Esophagus squamous epithelium (tissue), 4 donors: ENCODE results near the gene CFAP97D2.

Experiments used
- CTCF ChIP-seq, 6 experiments: fragments of 450-650 bp in 4 of 6; fragments of 200-600 bp in 2 of 6; sonication (generic) in 2 of 6; IDR thresholded peaks; one replicate each; pipeline ENCODE4 v1.5.1; 2016 to 2019; ENCODE audit warnings: antibody characterized with exemption in 6 of 6, mild to moderate bottlenecking in 4 of 6, moderate library complexity in 4 of 6
- POLR2A ChIP-seq, 4 donors: fragments of 450-650 bp; IDR thresholded peaks; one replicate each; pipeline ENCODE4 v1.6.1; 2017; ENCODE audit warnings: antibody characterized with exemption in 4 of 4, mild to moderate bottlenecking in 4 of 4, moderate library complexity in 3 of 4

- TF ChIP-seq CTCF (IDR thresholded peaks at IDR 0.05): no peak
- no peak for TF ChIP-seq POLR2A (IDR thresholded peaks at IDR 0.05)
Measured at GRCh38 chr13:114264886-114265611, 86.0 kb downstream of the CFAP97D2 start.
